RWPE1 (cell line): ENCODE results near the gene CATSPERZ.
A peak's percentile ranks its signal among the peaks of the same experiment; 100 is the strongest.
"Not testable (repeated sequence)": the region's sequence is repeated elsewhere in the genome, so short reads cannot be mapped to it uniquely, and the experiment has no call there.

Source experiments
- CTCF ChIA-PET: fragments of 350-600 bp; sonication (Branson Sonifier 250); formaldehyde crosslinking; extraction: SDS; loops from one replicate; lab custom pipeline; 2021; lab: Yijun Ruan, JAX
- POLR2A ChIA-PET: fragments of 400-600 bp; formaldehyde crosslinking; extraction: SDS; loops from one replicate; lab custom pipeline; 2020; ENCODE audit warnings: antibody characterized with exemption; ENCODE audit not compliant: low non-redundant PET; lab: Yijun Ruan, JAX
- DNase-seq: peaks from one replicate; pipeline ENCODE4 v3.0.0; 2012; ENCODE audit warnings: low spot score
- H3K27ac ChIP-seq: fragments of 450-650 bp; 2 replicates; pipeline ENCODE4 v1.5.1; 2017
- CTCF ChIP-seq: fragments of 450-650 bp; conservative IDR thresholded peaks from 2 replicates; pipeline ENCODE4 v1.5.1; 2017; ENCODE audit warnings: low read depth, mild to moderate bottlenecking

CATSPERZ gene

GRCh38 chr11:64322925-64323260, 22.7 kb downstream of the CATSPERZ start:
- ChIA-PET CTCF (interaction anchor here (1.7 to 2.9 kb wide), 2 partner anchors 9 to 20 kb away, joined by 6 to 11 read pairs; no protein-coding TSS in a partner anchor), POLR2A (no interaction called here)
- no peak for DNase-seq
- TF ChIP-seq CTCF: no peak
- H3K27ac ChIP-seq: peak overlapping the region; percentile 100

- CTCF ChIA-PET: interaction anchor here (0.9 to 2.9 kb wide), 4 partner anchors 9 to 32 kb away, joined by 3 to 11 read pairs (median 8); no protein-coding TSS in a partner anchor
- H3K27ac ChIP-seq: peak overlapping the region; percentile 100
- DNase-seq: no peak
- no peak for TF ChIP-seq CTCF
- POLR2A ChIA-PET: no interaction called here
Measured at GRCh38 chr11:64323373-64323772, 23.2 kb downstream of the CATSPERZ start.

- POLR2A ChIA-PET, DNase-seq: not testable (repeated sequence)
- CTCF ChIA-PET: interaction anchor here (0.9 to 2.9 kb wide), 3 partner anchors 8 to 31 kb away, joined by 3 to 11 read pairs (median 10); no protein-coding TSS in a partner anchor
- H3K27ac ChIP-seq: peak overlapping the region; percentile 100
Measured at GRCh38 chr11:64323984-64324383, 23.8 kb downstream of the CATSPERZ start.

- CTCF ChIA-PET: interaction anchor here (1.5 kb wide), 1 partner anchor 30 kb away, joined by 10 read pairs; no protein-coding TSS in a partner anchor
- peak; percentile 76 for DNase-seq
- POLR2A ChIA-PET: interaction anchor here (0.6 to 0.7 kb wide), 5 partner anchors 8 to 95 kb away, joined by 3 to 4 read pairs (median 3); partner anchors contain the start of genes DNAJC4 and FKBP2
- peak overlapping the region; percentile 100 for H3K27ac ChIP-seq
- no peak for TF ChIP-seq CTCF
Measured at GRCh38 chr11:64324692-64325469, 24.7 kb downstream of the CATSPERZ start.

- no peak for TF ChIP-seq CTCF
- POLR2A ChIA-PET: no interaction called here
- CTCF ChIA-PET: no interaction called here
- DNase-seq: no peak
- H3K27ac ChIP-seq: peak overlapping the region; percentile 98; the same call in 1 of the 2 replicates
Measured at GRCh38 chr11:64327375-64327774, 27.2 kb downstream of the CATSPERZ start.

GRCh38 chr11:64327993-64328392, 27.8 kb downstream of the CATSPERZ start:
- CTCF ChIA-PET: no interaction called here
- peak overlapping the region; percentile 98 for H3K27ac ChIP-seq
- no peak for DNase-seq
- TF ChIP-seq CTCF: no peak
- POLR2A ChIA-PET: no interaction called here
